Endothelial cell of hepatic sinusoid (primary cell): ENCODE results near the gene ERMP1.
"Not testable (repeated sequence)": the region's sequence is repeated elsewhere in the genome, so short reads cannot be mapped to it uniquely, and the experiment has no call there.

Experiments
- in situ Hi-C: cut with HindIII; loops from 2 replicates; pipeline ENCODE4 v1.10.0; 2017; ENCODE audit warnings: low sequenced_read_pairs

Gene ERMP1

DNA sequence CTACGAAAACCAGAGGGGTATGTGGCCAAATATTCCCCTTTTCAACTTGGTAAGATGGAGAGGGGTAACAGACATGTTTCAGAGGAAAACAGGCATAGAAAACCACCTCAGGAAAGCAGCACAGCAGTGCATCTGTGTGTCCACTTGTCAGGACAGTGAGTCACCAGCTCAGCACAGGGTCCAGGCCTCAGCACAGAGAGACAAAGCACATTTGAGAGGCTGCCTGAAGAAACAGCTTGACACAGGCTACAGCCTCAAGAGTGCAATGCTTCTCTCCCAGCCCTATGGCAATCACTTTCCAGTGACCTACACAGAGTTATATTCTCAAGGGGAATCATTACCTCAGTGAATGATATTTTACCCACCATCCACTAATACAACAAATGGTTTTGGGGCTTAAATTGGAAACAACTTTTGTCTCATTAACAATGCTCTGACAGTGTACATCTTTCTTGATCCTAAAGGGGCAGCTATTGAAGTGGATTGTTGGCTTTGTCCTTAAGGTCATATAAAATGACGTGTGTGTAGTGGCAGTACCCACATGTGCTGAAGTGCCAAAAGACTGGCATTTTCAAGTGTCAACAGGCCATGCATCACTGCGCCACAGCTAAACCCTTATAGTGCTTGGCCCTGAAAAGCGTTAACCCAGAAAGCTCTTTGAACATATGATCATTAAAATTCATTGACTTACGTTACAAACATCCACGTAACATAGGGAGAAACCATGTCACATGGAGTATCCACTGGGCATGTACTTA is 46.4 kb downstream of the ERMP1 start:
- in situ Hi-C loops = no loop called here

GRCh38 chr9:5784526-5785315 is 48.2 kb downstream of the ERMP1 start:
- in situ Hi-C loops = no loop called here

- in situ Hi-C loops = no loop called here
Observed at GRCh38 chr9:5783982-5784381, 48.9 kb downstream of the ERMP1 start.

- in situ Hi-C loops = not testable (repeated sequence)
Observed at GRCh38 chr9:5783420-5783819, 49.5 kb downstream of the ERMP1 start.

GRCh38 chr9:5779705-5780218 is 53.2 kb downstream of the ERMP1 start:
- in situ Hi-C loops = not testable (repeated sequence)

DNA sequence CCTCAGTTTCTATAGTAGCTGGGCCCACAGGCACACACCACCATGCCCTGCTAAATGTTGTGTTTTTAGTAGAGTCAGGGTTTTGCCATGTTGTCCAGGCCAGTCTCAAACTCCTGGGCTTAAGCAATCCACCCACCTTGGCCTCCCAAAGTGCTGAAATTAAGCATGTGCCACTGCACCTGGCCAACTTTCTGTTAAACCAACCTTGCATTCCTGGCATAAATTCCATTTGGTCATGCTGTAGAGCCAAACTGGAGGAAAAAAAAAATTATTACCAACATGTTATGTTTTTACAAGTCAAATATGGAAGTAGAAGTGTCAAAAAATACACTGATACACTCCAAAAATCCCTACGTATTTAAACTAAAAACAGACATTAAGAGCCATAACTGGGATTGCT is 54.1 kb downstream of the ERMP1 start:
- in situ Hi-C loops = no loop called here

GRCh38 chr9:5773324-5773999 is 59.5 kb downstream of the ERMP1 start:
- in situ Hi-C loops = no loop called here

- in situ Hi-C loops = no loop called here
Observed at GRCh38 chr9:5767968-5768932, 64.7 kb downstream of the ERMP1 start.

DNA sequence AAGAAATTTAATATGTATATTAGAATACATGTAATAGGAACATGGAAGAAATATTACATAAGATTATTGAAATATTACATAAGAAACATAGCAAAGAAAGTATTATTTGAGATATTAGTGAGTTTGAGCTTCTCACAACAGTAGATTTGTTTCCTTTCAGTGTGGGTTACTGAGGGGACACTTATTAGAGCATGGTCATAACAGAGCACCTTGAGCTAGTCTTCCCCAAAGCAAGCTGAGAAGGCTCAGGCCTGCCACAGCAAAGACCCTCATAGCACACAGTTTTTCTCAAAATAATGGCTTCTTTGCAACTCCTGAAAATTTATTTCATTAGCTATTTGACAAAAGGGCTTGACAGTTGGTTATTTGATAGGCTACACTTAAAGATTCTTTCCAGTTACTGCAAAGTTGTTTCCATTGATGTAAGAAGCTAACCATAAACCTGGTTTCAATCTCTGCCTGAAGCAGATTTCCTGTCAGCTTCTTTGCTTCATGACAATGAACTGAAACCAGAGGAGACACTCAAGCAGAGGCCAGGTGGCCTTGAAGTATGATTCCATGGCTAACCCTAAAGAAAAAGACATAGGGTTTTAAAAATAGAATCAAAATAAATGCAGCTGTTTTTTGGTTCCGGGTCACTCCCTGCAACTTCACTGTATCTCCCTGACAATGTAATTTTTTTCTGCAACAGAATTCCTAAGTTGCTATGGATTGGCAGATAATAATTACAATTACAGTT is 68.6 kb downstream of the ERMP1 start:
- in situ Hi-C loops = no loop called here

- in situ Hi-C loops = no loop called here
Observed at GRCh38 chr9:5762421-5762820, 70.5 kb downstream of the ERMP1 start.

- in situ Hi-C loops = no loop called here
Observed at GRCh38 chr9:5760338-5760737, 72.6 kb downstream of the ERMP1 start.

GRCh38 chr9:5756633-5757032 is 76.3 kb downstream of the ERMP1 start:
- in situ Hi-C loops = no loop called here

GRCh38 chr9:5750569-5750968 is 82.3 kb downstream of the ERMP1 start:
- in situ Hi-C loops = no loop called here

DNA sequence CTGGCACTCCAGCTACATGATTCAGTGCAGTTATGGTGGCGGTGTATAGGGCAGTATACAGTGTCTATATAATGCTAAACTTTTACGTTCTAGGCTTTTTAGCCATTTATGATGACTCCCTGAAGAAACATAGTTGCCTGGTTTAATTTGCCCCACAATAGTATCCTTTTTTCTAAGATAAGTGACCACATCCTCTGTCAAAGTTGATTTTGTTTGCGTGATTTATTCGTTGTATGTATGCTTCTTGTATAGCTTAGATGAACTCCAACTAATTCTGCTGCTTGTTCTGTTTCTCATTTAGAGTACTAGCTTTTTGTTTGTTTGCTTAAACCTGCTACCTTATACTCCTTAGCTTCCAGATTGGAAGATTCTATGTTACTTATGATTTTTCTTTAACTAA is 83.6 kb downstream of the ERMP1 start:
- in situ Hi-C loops = no loop called here

- in situ Hi-C loops = no loop called here
Observed at GRCh38 chr9:5748438-5748837, 84.5 kb downstream of the ERMP1 start.

DNA sequence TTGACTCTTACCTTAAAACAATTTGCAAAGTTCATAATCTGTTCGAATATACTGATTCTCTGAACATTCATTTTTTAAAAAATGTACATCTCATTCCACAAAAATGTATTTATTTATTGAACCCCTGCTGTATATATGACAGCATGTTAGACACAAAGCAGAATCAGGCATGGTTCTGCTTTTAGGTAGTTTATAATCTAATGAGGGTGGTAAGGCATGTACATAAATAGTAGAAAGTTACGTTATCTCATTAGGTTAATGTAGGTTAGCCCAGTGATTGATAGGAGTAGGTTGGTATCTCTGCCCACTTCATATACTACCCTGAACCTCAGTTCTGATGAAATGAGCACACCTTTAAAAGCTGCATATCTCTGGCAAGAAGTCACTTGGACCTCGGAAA is 89.8 kb downstream of the ERMP1 start:
- in situ Hi-C loops = no loop called here

DNA sequence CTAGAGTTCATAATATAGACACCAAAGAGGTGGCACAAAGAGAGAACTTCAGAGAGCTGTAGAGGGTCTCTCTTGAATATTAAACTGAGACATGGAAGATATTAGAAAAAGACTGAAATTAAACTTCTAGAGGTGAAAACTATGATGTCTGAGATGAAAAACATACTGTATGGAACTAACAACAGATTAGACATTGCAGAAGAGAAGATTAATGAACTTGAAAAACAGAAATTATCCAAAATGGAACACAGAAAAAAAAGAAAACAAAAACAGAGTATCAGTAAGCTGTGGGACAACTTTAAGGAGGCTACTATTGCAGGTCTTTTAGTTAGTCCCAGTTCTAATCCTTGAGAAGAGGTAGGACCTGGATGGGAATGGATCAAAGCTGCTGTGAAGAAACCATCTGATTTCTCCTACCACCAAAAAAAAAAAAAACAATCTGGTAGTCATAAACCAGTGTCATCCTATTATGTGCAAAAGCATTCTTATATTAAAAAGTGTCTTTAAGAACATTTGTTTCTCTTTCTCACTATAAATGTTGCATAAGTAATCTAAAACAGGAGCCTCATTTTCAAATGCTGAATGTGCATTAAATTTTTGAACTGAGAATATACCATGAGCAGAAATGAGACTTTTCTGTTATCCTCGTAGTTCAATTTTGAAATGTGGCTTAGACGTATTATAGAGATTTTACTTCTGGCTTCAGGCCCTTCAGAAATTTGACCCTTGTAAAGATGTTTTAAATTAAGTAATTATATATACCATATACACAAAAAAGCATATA is 96.2 kb downstream of the ERMP1 start:
- in situ Hi-C loops = no loop called here

DNA sequence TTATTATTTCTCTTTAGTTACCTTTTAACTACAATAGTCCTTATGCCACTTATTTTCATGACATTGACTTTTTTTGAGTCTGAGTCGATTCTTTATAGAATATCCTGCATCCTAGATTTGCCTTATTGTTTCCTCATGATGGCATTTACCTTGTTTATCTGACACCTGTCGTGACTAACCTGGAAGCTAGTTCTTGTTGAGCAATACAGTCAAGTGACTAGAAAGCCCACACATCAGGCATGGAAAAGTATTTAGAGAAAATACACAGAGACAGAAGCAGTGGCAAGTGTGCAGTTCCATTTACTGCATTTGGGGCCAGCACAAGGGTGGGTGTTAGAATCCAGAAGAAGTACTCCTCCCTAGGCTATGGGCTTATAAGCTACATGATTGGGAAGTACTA is 97.8 kb downstream of the ERMP1 start:
- in situ Hi-C loops = no loop called here
